HG02943 (cell line): ENCODE data around the gene PALD1.

Source experiments
- ATAC-seq: cut with Tn5 transposase; IDR thresholded peaks from one replicate; pipeline ENCODE4 v1.9.1; 2021; ENCODE audit warnings: mild to moderate bottlenecking, low read depth, moderate library complexity; ENCODE audit not compliant: unreplicated experiment

PALD1 gene

GRCh38 chr10:70457759-70458305 is 20.7 kb upstream of the PALD1 start:
- no peak for ATAC-seq

GRCh38 chr10:70458329-70459060 is 20.1 kb upstream of the PALD1 start:
- ATAC-seq = no peak

- ATAC-seq = no peak
Measured at GRCh38 chr10:70459061-70459773, 19.4 kb upstream of the PALD1 start.

- no peak for ATAC-seq
Measured at GRCh38 chr10:70459774-70460490, 18.6 kb upstream of the PALD1 start.

- ATAC-seq = no peak
Measured at GRCh38 chr10:70461397-70462348, 16.9 kb upstream of the PALD1 start.

- ATAC-seq = no peak
Measured at GRCh38 chr10:70462349-70462984, 16.1 kb upstream of the PALD1 start.

- no peak for ATAC-seq
Measured at GRCh38 chr10:70465278-70465677, 13.3 kb upstream of the PALD1 start.

- no peak for ATAC-seq
Measured at GRCh38 chr10:70465832-70466231, 12.7 kb upstream of the PALD1 start.

GRCh38 chr10:70466951-70467350 is 11.6 kb upstream of the PALD1 start:
- no peak for ATAC-seq

- no peak for ATAC-seq
Measured at GRCh38 chr10:70472799-70473454, 5.6 kb upstream of the PALD1 start.

GRCh38 chr10:70474780-70475179 is 3.8 kb upstream of the PALD1 start:
- no peak for ATAC-seq

GRCh38 chr10:70475661-70476060 is 2.9 kb upstream of the PALD1 start:
- no peak for ATAC-seq

- no peak for ATAC-seq
Measured at GRCh38 chr10:70476249-70477035, 2.1 kb upstream of the PALD1 start.

- no peak for ATAC-seq
Measured at GRCh38 chr10:70477661-70478162, 855 bp upstream of the PALD1 start.

- no peak for ATAC-seq
Measured at GRCh38 chr10:70479165-70479581, 606 bp downstream of the PALD1 start.

- ATAC-seq = no peak
Measured at GRCh38 chr10:70479626-70480238, 1.2 kb downstream of the PALD1 start.

GRCh38 chr10:70480239-70480861 is 1.8 kb downstream of the PALD1 start:
- ATAC-seq = no peak
